Islet precursor cell (in vitro differentiated cells): ENCODE data around the gene CELSR2.

ENCODE experiments used
- DNase-seq: peaks from one replicate; pipeline ENCODE4 v3.0.0-alpha.2; 2018

Gene CELSR2

GRCh38 chr1:109281680-109282496 lies 32.5 kb downstream of the CELSR2 start:
- DNase-seq: peak; percentile 50

- no peak for DNase-seq
Observed at GRCh38 chr1:109282497-109282951, 33.2 kb downstream of the CELSR2 start.

- peak; percentile 98 for DNase-seq
Observed at GRCh38 chr1:109282952-109283747, 33.8 kb downstream of the CELSR2 start, which contains the start of gene PSRC1. Gene PSRC1 (minus strand): TSS chr1:109283145.

GRCh38 chr1:109283748-109284600 lies 34.6 kb downstream of the CELSR2 start:
- DNase-seq: peak; percentile 49

- DNase-seq: peak; percentile 68
Observed at GRCh38 chr1:109286762-109287161, 37.4 kb downstream of the CELSR2 start.

- DNase-seq: no peak
Observed at GRCh38 chr1:109290137-109290536, 40.8 kb downstream of the CELSR2 start.

- no peak for DNase-seq
Observed at GRCh38 chr1:109290998-109291397, 41.7 kb downstream of the CELSR2 start.

- no peak for DNase-seq
Observed at GRCh38 chr1:109292364-109292763, 43.0 kb downstream of the CELSR2 start.

GRCh38 chr1:109293026-109293425 lies 43.7 kb downstream of the CELSR2 start:
- DNase-seq: no peak

GRCh38 chr1:109294481-109294880 lies 45.1 kb downstream of the CELSR2 start:
- DNase-seq: no peak

- no peak for DNase-seq
Observed at GRCh38 chr1:109295712-109296415, 46.5 kb downstream of the CELSR2 start.

GRCh38 chr1:109296782-109297181 lies 47.4 kb downstream of the CELSR2 start:
- no peak for DNase-seq

GRCh38 chr1:109298666-109299557 lies 49.6 kb downstream of the CELSR2 start:
- peak; percentile 98 for DNase-seq

GRCh38 chr1:109299558-109300343 lies 50.4 kb downstream of the CELSR2 start:
- no peak for DNase-seq

GRCh38 chr1:109300650-109301151 lies 51.4 kb downstream of the CELSR2 start:
- DNase-seq: no peak

GRCh38 chr1:109301874-109302273 lies 52.5 kb downstream of the CELSR2 start:
- no peak for DNase-seq

- DNase-seq: no peak
Observed at GRCh38 chr1:109304226-109304920, 55.0 kb downstream of the CELSR2 start.

GRCh38 chr1:109305991-109306390 lies 56.7 kb downstream of the CELSR2 start:
- peak; percentile 75 for DNase-seq

- DNase-seq: no peak
Observed at GRCh38 chr1:109306832-109307273, 57.5 kb downstream of the CELSR2 start, which contains the start of gene MYBPHL. Gene MYBPHL (minus strand): TSS chr1:109307011. CDS start chr1:109306991, 20 bp downstream.
